ENCODE results near the gene TRHDE. TPM values are rescaled to one million over a fixed set of nuclear protein-coding genes. Genes with fewer than 3 reads are reported as not detected.

Gene TRHDE
- total and polyA plus RNA-seq, 12 donors, result 0.11 to 3.9 (median 0.64) TPM

- no peak overlapping the region for H3K27ac ChIP-seq
- intact Hi-C loops (cut with DNase I), result no loop called here
- no peaks in the 10 kb centered on the region for H3K36me3 ChIP-seq (replicated peaks in 1 of 2)
- 42 to 52% (median 46%) methylated on average over 9 to 10 of the region's 10 CpGs for WGBS, 4 donors
- H3K9me3 ChIP-seq (replicated peaks in 1 of 3), result no peaks in the 10 kb centered on the region
- no peaks in the 10 kb centered on the region for H3K27me3 ChIP-seq
- no peaks in the 10 kb centered on the region for H3K4me1 ChIP-seq (replicated peaks in 1 of 2)
- TF ChIP-seq POLR2A (IDR thresholded peaks at IDR 0.05), result no peak
- TF ChIP-seq CTCF (IDR thresholded peaks at IDR 0.05), result no peak
- no peak overlapping the region for H3K4me3 ChIP-seq
- DNase-seq, result no peak
Observed at GRCh38 chr12:72610342-72610741, 338.2 kb downstream of the TRHDE start.

GRCh38 chr12:72610854-72611358 lies 338.7 kb downstream of the TRHDE start:
- Histone ChIP-seq H3K36me3 (replicated peaks in 1 of 2) (no peaks in the 10 kb centered on the region), H3K27ac (no peak overlapping the region), H3K4me3 (no peak overlapping the region), H3K9me3 (replicated peaks in 1 of 3) (no peaks in the 10 kb centered on the region), H3K27me3 (no peaks in the 10 kb centered on the region), H3K4me1 (replicated peaks in 1 of 2) (no peaks in the 10 kb centered on the region)
- WGBS, 4 donors, result 58 to 77% (median 71%) methylated on average over 1 of the region's 1 CpG
- no peak for DNase-seq
- TF ChIP-seq CTCF (IDR thresholded peaks at IDR 0.05) (no peak), POLR2A (IDR thresholded peaks at IDR 0.05) (no peak)
- intact Hi-C loops (cut with DNase I), result no loop called here

- intact Hi-C loops (cut with DNase I), result no loop called here
- no peaks in the 10 kb centered on the region for H3K36me3 ChIP-seq (replicated peaks in 1 of 2)
- no peak for DNase-seq
- TF ChIP-seq POLR2A (IDR thresholded peaks at IDR 0.05) (no peak), CTCF (IDR thresholded peaks at IDR 0.05) (no peak)
- no peaks in the 10 kb centered on the region for H3K4me1 ChIP-seq (replicated peaks in 1 of 2)
- WGBS, 4 donors, result 52 to 83% (median 77%) methylated on average over 2 of the region's 2 CpGs
- H3K4me3 ChIP-seq, result no peak overlapping the region
- no peaks in the 10 kb centered on the region for H3K27me3 ChIP-seq
- H3K27ac ChIP-seq, result no peak overlapping the region
- no peaks in the 10 kb centered on the region for H3K9me3 ChIP-seq (replicated peaks in 1 of 3)
Observed at GRCh38 chr12:72612171-72612570, 340.0 kb downstream of the TRHDE start.

GRCh38 chr12:72618764-72619163 lies 346.6 kb downstream of the TRHDE start:
- TF ChIP-seq POLR2A (IDR thresholded peaks at IDR 0.05), result no peak
- no peak for TF ChIP-seq CTCF (IDR thresholded peaks at IDR 0.05)
- no peak overlapping the region for H3K4me3 ChIP-seq
- 63 to 74% (median 70%) methylated on average over 6 of the region's 6 CpGs for WGBS, 4 donors
- H3K4me1 ChIP-seq (replicated peaks in 1 of 2), result no peaks in the 10 kb centered on the region
- no peak overlapping the region for H3K27ac ChIP-seq
- peak in 2 of 7 donors; percentile 14 to 21 for DNase-seq
- intact Hi-C loops (cut with DNase I), result no loop called here
- no peaks in the 10 kb centered on the region for H3K27me3 ChIP-seq
- no peaks in the 10 kb centered on the region for H3K36me3 ChIP-seq (replicated peaks in 1 of 2)
- H3K9me3 ChIP-seq (replicated peaks in 1 of 3), result no peaks in the 10 kb centered on the region
